Effector memory CD8-positive, alpha-beta T cell (primary cell): ENCODE measurements around the gene POLR1G.

Experiments used
- ATAC-seq: fragments of 150-1000 bp; cut with Tn5 transposase; replicated peaks from 2 replicates; pipeline ENCODE4 v1.10.0; 2021; ENCODE audit warnings: mild to moderate bottlenecking, moderate library complexity
- DNase-seq, 3 experiments: peaks; one replicate each; pipeline ENCODE4 v3.0.0; 2021
- H3K27ac Mint-ChIP-seq, 2 donors: one replicate each; pipeline ENCODE4 v1.8.0; 2022; ENCODE audit warnings: mild to moderate bottlenecking in 2 of 2, mixed read lengths in 2 of 2, moderate library complexity in 2 of 2
- H3K27me3 Mint-ChIP-seq, 2 donors: one replicate each; pipeline ENCODE4 v1.8.0; 2022; ENCODE audit warnings: mixed read lengths in 2 of 2
- H3K36me3 Mint-ChIP-seq: one replicate; pipeline ENCODE4 v1.8.0; 2022; ENCODE audit warnings: mild to moderate bottlenecking, moderate library complexity, mixed read lengths; ENCODE audit not compliant: insufficient read depth
- H3K4me1 Mint-ChIP-seq, 2 donors: one replicate each; pipeline ENCODE4 v1.8.0; 2022; ENCODE audit warnings: low read depth in 2 of 2, mixed read lengths in 2 of 2
- H3K4me3 Mint-ChIP-seq, 2 donors: one replicate each; pipeline ENCODE4 v1.8.0; 2022; ENCODE audit warnings: mild to moderate bottlenecking in 2 of 2, mixed read lengths in 2 of 2, moderate library complexity in 2 of 2
- H3K9me3 Mint-ChIP-seq, 2 donors: one replicate each; pipeline ENCODE4 v1.8.0; 2022; ENCODE audit warnings: mixed read lengths in 2 of 2

Gene POLR1G

GRCh38 chr19:45439190-45439568 is 32.7 kb downstream of the POLR1G start:
- H3K9me3 Mint-ChIP-seq = no peaks in the 10 kb centered on the region
- H3K27me3 Mint-ChIP-seq = no peaks in the 10 kb centered on the region
- DNase-seq = no peak
- peak overlapping the region; percentile 74 to 80 for H3K4me3 Mint-ChIP-seq
- H3K36me3 Mint-ChIP-seq = peaks cover 14% of the 10 kb centered on the region
- H3K4me1 Mint-ChIP-seq = peaks cover 25 to 26% of the 10 kb centered on the region in 2 donors
- H3K27ac Mint-ChIP-seq = no peak overlapping the region
- ATAC-seq = no peak

DNA sequence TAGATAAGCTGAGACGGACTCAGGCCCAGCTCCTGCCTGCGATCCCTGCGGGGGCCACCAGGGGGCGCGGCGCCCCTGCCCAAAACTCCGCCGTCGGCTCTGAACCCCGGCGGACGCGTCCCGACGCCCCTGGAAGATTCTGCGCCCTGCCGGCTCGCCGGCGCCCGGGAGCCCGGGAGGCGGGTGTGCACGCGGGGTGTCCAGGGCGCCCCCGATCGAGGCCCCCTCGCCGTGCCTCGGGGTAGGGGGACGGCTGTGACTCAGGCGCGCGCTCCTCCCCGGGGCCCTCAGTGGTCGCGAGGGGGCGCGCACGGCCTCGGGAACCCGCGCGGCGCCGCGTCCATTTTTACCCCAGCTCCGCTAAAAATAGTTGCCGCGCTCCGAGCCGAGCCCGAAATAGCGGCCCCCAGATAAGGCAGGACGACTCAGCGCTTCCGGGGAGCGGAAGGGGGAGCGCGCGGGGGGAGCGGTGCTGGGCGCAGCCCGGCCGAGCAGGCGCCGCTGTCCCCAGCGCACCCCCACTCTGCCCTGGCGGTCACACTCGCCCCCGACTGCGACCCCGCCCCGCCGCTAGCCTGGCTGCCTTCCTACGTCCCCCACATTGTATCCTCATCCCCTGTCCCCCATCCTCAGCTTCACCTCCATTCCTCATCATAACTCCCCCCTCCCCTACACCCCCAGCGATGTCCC is 33.3 kb downstream of the POLR1G start:
- Mint-ChIP-seq H3K27me3 (no peaks in the 10 kb centered on the region), H3K9me3 (no peaks in the 10 kb centered on the region), H3K27ac (peak overlapping the region; percentile 89 to 92), H3K36me3 (peaks cover 14% of the 10 kb centered on the region), H3K4me3 (peak overlapping the region; percentile 74 to 80), H3K4me1 (peaks cover 28 to 32% of the 10 kb centered on the region in 2 donors)
- DNase-seq (peak; percentile 86 to 89 (median 89)), ATAC-seq (peak; percentile 71)

DNA sequence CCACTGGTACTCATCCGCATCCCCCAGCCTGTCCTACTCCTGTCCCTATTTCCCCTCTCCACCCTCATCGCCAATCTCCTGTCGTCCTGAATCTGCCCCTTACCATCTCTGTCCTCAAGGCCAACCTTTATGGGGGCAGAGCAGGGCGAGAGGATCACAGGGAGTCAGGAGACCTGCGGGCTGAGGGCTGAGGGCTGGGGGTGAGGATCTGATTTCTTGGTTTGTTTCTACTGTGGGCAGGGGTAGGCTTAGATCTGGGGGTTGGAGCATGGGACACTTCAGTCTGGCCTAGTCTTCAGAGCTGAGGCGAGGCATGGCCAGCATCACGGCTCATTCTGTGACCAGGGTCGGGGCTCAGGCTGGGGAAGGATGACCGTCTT is 33.8 kb downstream of the POLR1G start:
- ATAC-seq = no peak

DNA sequence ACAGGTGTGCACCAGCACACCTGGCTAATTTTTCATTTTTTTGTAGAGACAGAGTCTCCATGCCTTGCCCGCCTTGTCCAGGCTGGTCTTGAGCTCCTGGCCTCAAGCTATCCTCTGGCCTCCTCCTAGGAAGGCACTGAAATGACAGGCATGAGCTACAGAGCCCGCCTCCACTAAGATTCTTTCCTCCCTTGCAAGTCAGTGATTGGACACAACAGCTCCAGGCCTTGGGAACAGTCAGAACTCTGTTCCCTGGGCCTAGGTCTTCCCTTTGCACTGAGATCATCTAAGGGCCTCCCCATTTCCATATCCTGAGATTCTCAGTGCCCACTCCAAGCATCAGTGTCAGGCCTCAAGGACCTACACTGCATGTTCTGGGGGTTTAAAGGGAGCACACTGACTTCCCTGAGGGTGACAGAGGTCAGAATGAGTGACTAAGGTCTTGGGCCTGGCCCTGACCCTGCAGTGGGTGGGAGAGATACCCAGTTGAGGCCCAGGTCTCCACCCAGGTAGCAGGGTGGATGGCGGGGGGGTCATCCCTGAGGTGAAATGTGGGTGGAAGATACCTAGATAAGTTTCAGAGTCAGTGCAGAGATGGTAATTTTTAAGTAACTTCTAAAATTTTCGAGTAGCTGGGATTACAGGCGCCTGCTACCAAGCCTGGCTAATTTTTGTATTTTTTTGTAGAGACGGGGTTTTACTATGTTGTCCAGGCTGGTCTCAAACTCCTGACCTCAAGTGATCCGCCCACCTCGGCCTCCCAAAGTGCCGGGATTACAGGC is 34.6 kb downstream of the POLR1G start:
- H3K4me3 Mint-ChIP-seq = peak overlapping the region; percentile 74 to 80
- H3K36me3 Mint-ChIP-seq = peaks cover 18% of the 10 kb centered on the region
- ATAC-seq (no peak), DNase-seq (no peak)
- peaks cover 39 to 43% of the 10 kb centered on the region in 2 donors for H3K4me1 Mint-ChIP-seq
- no peaks in the 10 kb centered on the region for H3K9me3 Mint-ChIP-seq
- H3K27ac Mint-ChIP-seq = peak overlapping the region; percentile 35 to 92
- no peaks in the 10 kb centered on the region for H3K27me3 Mint-ChIP-seq

More for the DNA sequence above, 33.8 kb downstream of the POLR1G start:
- Mint-ChIP-seq H3K36me3 (peaks cover 14% of the 10 kb centered on the region), H3K4me3 (peak overlapping the region; percentile 74 to 80), H3K4me1 (peaks cover 34 to 37% of the 10 kb centered on the region in 2 donors), H3K27ac (peak overlapping the region; percentile 89 to 92), H3K9me3 (no peaks in the 10 kb centered on the region), H3K27me3 (no peaks in the 10 kb centered on the region)
- DNase-seq = no peak

- Mint-ChIP-seq H3K36me3 (peaks cover 22% of the 10 kb centered on the region), H3K27ac (peak overlapping the region; percentile 97 to 98), H3K27me3 (no peaks in the 10 kb centered on the region), H3K4me1 (peaks cover 45 to 51% of the 10 kb centered on the region in 2 donors), H3K4me3 (peak overlapping the region; percentile 92 to 95), H3K9me3 (no peaks in the 10 kb centered on the region)
- DNase-seq = no peak
- no peak for ATAC-seq
Observed at GRCh38 chr19:45442408-45442777, 35.9 kb downstream of the POLR1G start.

DNA sequence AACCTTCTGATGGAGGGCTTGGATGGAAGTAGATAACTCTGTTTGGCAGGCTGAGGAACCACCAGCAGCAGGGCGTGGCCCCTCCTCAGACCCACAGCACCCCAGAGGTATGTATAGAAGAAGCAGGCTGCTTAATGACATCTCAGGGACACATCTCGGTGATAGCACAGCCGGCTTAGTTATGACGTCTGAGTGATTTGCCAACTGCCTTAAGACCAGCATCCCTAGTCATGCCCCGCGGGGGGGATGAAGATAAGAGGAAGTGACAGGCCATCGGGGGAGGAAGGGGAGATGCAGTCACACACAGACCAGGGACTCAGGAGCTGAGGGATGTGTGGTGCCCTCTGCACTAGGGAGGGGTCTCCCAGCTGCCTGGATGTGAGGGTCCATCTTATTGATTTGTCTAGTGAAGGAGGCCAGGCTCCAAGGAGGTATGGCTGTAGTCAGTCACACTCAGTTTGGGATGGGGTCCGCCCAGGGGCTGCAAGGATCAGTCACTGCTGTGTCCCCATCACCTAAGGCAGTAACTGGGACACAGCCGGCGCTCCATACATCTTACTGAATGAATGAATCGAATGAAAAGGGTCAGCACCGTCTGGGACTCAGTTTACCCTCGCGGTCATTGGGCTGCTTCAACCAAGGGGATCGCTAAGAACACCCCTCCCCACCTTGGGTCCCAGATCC is 36.5 kb downstream of the POLR1G start:
- Mint-ChIP-seq H3K27ac (peak overlapping the region; percentile 97 to 98), H3K9me3 (no peaks in the 10 kb centered on the region), H3K36me3 (peaks cover 25% of the 10 kb centered on the region), H3K4me3 (peak overlapping the region; percentile 92 to 95), H3K4me1 (peaks cover 47 to 54% of the 10 kb centered on the region in 2 donors), H3K27me3 (no peaks in the 10 kb centered on the region)
- DNase-seq = peak; percentile 21 to 43 (median 35)
- ATAC-seq = peak; percentile 13

GRCh38 chr19:45443462-45444317 is 37.2 kb downstream of the POLR1G start:
- ATAC-seq (peak; percentile 7), DNase-seq (peak; percentile 34 to 47 (median 35))
- Mint-ChIP-seq H3K36me3 (peaks cover 32% of the 10 kb centered on the region), H3K27me3 (no peaks in the 10 kb centered on the region), H3K27ac (peak overlapping the region; percentile 97 to 98), H3K9me3 (no peaks in the 10 kb centered on the region), H3K4me1 (peaks cover 52 to 62% of the 10 kb centered on the region in 2 donors), H3K4me3 (peak overlapping the region; percentile 92 to 95)

GRCh38 chr19:45444318-45445041 is 38.0 kb downstream of the POLR1G start:
- Mint-ChIP-seq H3K36me3 (peaks cover 39% of the 10 kb centered on the region), H3K4me1 (peaks cover 57 to 68% of the 10 kb centered on the region in 2 donors), H3K27ac (peak overlapping the region; percentile 97 to 98), H3K27me3 (no peaks in the 10 kb centered on the region), H3K9me3 (no peaks in the 10 kb centered on the region), H3K4me3 (peak overlapping the region; percentile 92 to 95)
- ATAC-seq = peak; percentile 58
- peak; percentile 81 to 89 (median 89) for DNase-seq

DNA sequence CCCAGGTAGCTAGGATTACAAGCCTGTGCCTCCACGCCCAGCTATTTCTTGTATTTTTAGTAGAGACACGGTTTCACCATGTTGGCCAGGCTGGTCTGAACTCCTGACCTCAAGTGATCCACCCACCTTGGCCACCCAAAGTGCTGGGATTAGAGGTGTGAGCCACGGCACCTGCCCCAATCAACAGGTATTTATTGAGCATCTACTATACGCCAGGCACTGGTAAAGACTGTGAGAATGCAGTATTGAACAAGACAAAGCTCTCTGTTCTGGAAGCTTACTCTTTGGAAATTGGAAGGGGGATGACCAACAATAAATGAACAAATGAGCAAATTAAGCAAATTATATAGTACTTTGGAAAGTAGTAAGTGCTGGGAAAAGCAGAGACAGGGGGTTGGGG is 38.7 kb downstream of the POLR1G start:
- H3K36me3 Mint-ChIP-seq = peaks cover 46% of the 10 kb centered on the region
- H3K27ac Mint-ChIP-seq = peak overlapping the region; percentile 97 to 98
- no peaks in the 10 kb centered on the region for H3K9me3 Mint-ChIP-seq
- no peak for DNase-seq
- H3K4me3 Mint-ChIP-seq = peak overlapping the region; percentile 92 to 95
- no peak for ATAC-seq
- H3K27me3 Mint-ChIP-seq = no peaks in the 10 kb centered on the region
- peaks cover 58 to 73% of the 10 kb centered on the region in 2 donors for H3K4me1 Mint-ChIP-seq

- peaks cover 55 to 74% of the 10 kb centered on the region in 2 donors for H3K4me1 Mint-ChIP-seq
- H3K4me3 Mint-ChIP-seq = peak overlapping the region in 1 of 2 donors; percentile 36
- ATAC-seq = no peak
- no peaks in the 10 kb centered on the region for H3K9me3 Mint-ChIP-seq
- H3K27me3 Mint-ChIP-seq = no peaks in the 10 kb centered on the region
- H3K36me3 Mint-ChIP-seq = peaks cover 54% of the 10 kb centered on the region
- peak overlapping the region; percentile 60 to 97 for H3K27ac Mint-ChIP-seq
- DNase-seq = peak in 1 of 3 experiments; percentile 10
Observed at GRCh38 chr19:45446295-45446694, 39.9 kb downstream of the POLR1G start.

DNA sequence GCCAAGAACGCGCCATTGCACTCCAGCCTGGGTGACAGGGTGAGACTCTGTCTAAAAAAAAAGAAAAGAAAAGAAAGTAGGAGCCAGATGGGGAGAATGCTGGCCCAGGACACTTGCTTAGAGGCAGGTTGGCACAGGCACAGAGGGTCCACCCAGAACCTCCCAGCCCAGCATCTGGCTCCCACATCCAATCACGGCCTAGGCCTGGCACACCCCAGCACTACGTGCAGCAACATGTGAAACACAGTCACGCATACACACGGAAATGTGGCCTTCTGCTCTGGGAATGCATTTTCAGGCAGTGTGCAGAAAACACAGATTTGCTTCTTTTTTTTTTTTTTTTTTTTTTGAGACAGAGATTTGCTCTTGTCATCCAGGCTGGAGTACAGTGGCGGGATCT is 40.5 kb downstream of the POLR1G start:
- peaks cover 61% of the 10 kb centered on the region for H3K36me3 Mint-ChIP-seq
- no peaks in the 10 kb centered on the region for H3K27me3 Mint-ChIP-seq
- peaks cover 61 to 80% of the 10 kb centered on the region in 2 donors for H3K4me1 Mint-ChIP-seq
- H3K4me3 Mint-ChIP-seq = no peak overlapping the region
- no peak for ATAC-seq
- H3K9me3 Mint-ChIP-seq = no peaks in the 10 kb centered on the region
- DNase-seq = no peak
- H3K27ac Mint-ChIP-seq = peak overlapping the region in 1 of 2 donors; percentile 97

DNA sequence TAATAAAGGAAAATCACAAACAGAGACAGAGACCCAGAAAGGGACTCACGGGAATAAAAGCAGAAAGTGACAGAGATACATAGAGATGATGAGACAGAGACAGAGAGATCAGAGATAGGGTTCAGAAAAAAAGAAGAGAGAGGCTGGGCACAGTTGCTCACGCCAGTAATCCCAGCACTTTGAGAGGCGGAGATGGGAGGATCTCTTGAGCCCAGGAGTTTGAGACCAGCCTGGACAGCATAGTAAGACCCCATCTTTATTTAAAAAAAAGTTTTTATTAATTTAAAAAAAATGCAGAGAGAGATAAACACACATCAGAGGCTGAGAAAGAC is 41.9 kb downstream of the POLR1G start:
- ATAC-seq = no peak
- Mint-ChIP-seq H3K36me3 (peaks cover 58% of the 10 kb centered on the region), H3K4me1 (peaks cover 57 to 76% of the 10 kb centered on the region in 2 donors), H3K27me3 (no peaks in the 10 kb centered on the region), H3K9me3 (no peaks in the 10 kb centered on the region), H3K4me3 (peak overlapping the region; percentile 95 to 98), H3K27ac (peak overlapping the region; percentile 100)
- no peak for DNase-seq
